SIG-M5 treated with dmso at 0.1 percent for 504 hours (cell line): Measurements from ENCODE around the gene KIAA1755.

Experiments
- DNase-seq: peaks from one replicate; lab custom pipeline; 2025; ENCODE audit not compliant: unreplicated experiment; lab: John Stamatoyannopoulos, UW

Gene KIAA1755

DNA sequence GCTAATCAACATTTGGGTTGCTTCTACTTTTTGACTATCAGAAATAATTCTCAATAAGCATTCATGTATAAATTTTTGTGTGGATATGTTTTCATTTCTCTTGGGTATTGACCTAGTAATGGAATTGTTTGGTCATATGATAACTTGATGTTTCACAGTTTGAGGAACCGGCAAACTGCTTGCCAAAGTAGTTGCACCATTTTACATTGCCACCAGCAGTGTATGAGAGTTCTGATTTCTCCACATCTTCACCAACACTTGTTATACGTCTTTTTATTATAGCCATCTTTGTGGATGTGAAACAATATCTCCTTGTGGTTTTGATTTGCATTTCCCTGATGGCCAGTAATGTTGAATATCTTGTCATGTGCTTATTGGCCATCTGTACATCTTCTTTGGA lies 52.9 kb downstream of the KIAA1755 start:
- DNase-seq = no peak

DNA sequence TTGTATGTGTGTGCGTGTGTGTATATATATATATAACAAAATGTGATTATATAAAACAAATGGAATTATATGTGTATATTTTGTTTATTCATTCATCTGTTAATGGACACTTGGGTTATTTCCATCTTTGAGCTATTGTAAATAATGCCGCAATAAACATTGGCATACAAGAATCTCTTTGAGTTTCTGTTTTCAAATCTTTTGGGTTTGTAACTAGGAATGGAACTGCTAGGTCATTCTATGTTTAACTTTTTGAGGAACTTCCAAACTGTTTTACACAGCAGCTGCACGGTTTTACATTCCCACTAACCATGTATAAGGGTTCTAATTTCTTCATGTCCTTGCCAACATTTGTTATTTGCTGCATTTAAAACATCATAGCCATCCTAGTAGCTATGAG lies 55.5 kb downstream of the KIAA1755 start:
- DNase-seq = no peak

DNA sequence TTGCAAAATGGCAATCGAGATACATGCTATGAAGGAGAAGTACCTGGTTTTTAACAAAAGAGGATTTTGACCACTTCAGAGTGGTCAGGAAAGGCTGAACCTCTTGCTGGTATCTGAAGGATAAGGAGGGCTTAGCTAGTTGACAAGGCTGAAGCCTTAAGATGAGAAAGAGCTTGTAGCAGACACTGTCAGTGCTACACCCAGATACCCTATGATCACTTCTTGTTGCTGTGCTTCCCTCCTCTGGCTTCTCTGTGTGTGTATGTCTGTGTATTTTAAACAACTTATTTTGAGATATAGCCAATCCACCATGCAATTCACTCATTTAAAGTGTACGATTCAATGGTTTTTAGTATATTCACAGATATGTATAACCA lies 56.6 kb downstream of the KIAA1755 start:
- no peak for DNase-seq

DNA sequence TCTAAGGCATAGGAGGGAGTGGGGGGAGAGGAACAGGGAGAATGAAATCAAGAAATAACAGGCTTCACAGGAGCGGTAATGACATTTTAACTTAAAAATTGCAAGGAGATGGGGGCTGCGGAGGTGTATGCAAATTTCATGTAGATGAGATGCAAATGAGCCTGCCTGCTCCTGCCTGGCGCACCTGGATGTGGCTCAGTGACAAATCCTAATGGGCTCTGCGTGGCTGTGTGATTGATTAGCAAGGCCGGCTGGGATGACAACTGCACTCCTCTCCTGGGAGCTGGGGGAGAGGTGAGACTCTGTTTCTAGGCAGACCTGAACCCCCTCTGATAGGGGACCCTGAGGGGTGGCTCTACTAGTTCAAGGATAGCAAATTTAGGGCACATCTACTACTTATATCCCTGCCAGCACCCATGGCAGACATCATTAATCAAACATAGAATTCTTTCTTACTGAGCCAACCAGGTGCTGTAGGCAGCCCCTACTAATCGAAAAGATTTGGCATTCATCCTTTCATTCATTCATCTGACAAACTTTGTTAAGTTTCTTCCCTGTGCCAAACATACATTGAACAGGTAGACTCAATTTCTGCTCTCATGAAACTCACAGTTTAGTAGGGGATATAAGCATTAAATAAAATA lies 57.1 kb downstream of the KIAA1755 start:
- DNase-seq = no peak

DNA sequence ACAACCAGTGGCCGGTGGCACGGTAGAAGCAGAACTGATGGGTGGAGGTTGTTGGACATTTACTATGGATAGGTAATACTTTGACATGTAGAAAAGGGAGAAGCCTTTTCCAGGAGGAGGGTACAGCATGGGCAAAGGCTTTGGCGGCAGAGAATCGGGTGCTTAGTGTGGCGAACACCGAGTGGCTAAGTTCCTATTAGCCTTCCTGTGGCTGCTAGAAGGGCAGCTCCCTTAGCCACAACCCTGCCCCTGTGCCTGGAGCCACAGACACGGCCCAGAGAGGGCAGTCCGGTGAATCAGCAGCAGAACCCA lies 57.6 kb downstream of the KIAA1755 start:
- no peak for DNase-seq

DNA sequence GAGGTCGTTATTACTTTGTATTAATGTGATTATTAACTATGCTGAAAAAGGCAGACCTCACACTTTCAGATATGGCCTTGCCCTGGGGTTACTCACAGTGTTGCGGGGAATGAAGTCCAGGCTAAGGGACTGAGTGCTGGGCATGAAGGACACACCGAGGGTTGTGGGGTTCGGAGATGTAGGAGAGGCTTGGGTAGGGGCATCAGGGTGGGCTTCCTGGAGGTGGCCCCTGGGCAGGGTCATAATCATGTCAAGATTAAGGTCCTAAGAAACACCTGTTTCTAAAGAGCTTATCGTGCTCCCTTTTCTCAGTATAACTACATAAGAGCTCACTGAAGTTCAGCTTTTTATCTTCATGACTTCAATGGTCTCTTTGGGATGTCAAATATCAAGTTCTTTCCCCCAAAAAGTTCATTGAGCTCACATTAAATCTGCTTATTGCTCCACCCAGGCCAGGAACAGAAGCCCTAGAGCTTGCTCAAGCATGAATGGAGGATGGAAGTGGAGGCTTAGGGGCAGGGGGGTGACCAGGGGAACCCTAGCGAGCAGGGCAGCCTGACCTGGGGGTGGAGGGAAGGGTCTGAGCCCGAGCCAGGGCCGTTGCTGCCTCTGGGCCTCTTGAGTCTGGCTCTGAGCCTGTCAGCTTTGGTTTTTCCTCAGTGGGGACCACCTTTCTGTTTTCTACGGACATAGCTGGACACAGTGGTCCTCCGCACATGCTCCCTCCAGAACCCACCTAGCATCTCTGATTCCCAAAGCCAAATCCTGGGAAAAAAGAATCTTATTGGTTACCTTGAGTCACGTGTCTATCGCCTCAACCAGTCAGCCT lies 58.2 kb downstream of the KIAA1755 start:
- no peak for DNase-seq

DNA sequence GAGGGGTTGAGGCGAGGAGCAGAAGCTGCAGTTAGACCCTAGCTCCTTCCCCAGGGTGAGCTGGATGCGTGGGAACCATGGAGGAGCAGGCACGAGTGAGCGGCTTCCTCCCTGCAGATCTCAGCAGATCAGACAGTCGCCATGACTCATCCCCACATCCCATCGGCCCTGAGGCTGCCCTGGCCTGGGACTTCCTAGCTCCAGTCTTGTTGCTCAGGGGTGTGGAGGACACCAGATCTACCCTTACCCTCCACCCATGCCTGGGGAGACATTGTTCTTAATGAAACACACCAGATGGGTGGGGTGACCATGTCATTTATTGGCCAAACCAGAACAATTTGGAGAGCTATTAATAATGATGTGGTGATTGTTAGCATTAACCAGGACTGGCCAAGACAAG lies 59.2 kb downstream of the KIAA1755 start:
- no peak for DNase-seq

DNA sequence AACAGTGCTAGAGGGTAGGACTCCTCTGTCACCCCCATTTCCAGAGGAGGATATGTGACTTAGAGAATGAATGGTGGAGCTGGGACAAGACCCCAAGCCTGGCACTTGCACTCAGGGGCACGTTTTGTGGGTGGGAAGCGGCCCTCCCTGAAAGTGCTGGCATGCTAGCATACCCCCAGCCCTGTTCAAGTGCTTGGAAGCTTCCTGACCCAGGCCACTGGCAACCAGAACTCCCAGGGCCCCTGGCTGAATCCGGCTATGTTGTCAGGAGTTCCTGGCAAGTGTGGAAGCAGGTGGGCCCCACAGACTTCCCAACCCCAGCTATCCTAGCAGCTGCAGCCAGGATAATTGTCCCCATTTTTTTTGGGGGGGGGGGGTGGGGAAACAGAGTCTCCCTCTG lies 59.9 kb downstream of the KIAA1755 start:
- DNase-seq = no peak

DNA sequence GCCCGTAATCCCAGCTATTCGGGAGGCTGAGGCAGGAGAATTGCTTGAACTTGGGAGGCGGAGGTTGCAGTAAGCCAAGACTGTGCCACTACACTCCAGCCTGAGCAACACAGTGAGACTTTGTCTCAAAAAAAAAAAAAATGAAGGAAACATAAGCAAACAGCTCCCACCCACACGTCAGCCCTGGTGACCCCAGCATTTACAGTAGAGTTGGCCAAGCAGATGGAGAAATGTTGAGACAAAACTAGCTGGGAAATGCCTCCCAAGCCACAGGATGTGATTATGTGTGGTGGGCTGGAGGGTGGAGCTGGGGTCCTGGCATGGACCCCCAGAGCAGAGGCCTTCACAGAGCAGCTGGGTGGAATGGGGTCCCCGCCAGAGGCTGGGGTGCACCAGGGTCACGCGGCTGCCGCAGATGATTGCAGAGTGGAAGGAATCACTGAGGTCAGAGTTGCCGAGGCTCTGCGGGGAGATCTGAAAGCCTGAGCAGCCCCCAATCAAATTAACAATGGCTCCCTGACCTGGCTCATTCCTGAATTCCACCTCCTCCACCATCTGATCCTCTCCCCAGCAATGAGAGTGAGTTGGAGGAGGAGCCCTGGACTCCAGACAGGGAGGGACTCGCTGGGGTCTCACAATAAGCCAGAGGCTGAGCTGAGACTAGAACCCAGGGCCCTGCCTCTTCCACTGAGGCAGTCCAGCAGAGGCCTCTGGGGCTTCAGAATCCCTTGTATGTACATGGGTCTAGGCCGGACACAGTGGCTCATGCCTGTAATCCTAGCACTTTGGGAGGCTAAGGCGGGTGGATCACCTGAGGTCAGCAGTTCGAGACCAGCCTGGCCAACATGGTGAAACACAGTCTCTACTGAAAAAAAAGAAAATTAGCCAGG lies 60.8 kb downstream of the KIAA1755 start:
- DNase-seq = no peak

DNA sequence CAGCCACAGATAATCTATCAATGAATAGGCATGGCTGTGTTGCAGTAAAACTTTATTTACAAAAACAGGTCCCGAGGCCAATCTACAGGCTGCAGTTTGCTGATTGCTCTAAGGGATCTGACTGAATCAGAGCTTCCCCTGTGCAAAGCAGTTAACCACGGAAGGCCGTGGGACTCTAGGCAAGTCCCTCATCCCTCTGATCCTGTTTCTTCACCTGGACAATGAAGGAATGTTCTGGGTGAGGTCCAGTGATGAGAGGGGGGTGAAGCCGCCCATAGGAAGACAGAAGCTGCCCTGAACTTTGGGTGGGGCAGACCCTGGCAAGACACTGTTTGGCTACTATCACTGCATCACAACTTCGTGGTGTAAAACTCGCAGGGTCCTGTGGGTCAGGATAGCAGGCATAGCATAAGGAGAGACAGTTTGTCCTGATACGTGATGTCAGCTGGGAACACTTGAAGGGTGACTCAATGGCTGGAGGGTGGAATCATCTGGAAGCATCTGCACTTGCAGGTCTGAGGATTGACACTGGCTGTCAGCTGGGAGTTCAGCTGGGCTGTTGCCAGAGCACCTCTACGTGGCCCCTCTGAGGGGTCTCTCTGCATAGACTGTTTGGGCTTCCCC lies 62.2 kb downstream of the KIAA1755 start:
- DNase-seq = no peak

DNA sequence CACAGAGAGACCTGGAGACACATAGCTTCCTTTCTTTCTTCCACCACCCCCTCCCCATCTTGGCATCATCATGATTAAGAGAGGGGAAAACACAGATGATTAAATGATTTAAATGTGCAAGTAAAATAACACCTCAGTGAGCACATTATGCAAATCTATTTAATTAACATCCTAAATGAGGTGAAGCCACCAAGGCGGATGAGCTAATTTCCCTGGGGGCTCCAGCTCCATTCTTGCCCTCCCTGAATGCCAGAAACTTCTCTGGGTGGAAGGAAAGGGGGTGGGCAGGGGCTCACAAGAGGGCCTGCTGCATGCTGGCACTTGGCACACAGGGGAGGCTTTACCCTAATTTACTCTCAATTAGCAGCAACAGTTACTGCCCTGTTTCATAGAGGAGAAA lies 62.9 kb downstream of the KIAA1755 start:
- DNase-seq = no peak

DNA sequence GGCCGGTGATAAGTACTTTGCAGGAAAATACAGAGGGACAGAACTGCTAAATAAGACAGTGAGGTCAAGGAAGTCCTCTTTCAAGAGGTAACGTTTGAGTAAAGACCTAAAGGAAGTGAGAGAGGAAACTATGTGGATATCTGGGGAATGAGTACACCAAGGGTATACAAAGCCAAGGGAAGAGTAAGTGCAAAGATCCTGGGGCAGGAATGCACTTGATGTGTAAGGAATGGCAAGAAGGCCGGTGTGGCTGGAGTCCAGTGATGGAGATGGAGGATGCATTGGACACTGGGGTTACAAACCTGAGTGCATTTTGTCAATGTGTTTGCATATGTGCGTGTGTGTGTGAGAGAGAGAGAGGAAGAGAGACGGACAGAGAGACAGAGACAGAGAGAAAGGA lies 63.3 kb downstream of the KIAA1755 start:
- DNase-seq = no peak

DNA sequence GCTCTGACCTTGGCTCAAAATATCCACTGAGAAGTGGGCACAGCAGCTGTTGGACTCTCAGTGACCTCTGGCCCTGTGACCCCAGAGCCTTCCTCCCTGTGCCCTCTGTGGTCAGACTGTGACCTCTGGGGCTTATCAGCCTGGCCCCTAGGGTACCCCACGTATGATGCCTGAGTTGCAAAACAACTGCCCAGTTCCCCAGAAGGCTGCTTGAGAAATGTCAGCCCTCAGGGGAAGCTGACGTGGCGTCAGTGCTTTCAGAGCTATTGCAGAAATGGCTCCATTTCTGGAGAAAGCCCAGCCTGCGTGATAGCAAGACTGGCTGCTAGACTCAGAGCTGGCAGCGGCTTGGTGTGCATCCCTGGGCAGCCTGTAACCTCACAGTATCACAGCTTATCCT lies 63.9 kb downstream of the KIAA1755 start:
- DNase-seq = peak; percentile 86

DNA sequence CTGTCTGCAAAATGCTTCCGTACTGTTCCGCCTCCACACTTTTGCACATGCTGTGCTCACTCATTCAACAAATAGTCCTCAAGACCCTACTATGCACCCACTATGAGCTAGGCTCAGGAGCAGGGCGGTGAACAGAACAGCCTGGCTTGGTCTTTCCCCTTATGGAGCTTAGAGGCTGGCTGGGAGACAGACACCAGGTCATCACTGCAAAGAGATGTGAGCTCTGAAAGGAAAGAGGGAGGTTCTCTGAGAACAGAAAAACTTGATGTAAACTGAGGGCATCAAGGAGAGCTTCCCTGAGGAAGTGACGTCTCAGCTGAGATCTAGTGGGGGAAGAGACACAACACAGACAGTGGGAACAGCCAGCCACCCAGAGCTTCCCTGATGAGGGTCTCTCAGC lies 64.5 kb downstream of the KIAA1755 start:
- no peak for DNase-seq

DNA sequence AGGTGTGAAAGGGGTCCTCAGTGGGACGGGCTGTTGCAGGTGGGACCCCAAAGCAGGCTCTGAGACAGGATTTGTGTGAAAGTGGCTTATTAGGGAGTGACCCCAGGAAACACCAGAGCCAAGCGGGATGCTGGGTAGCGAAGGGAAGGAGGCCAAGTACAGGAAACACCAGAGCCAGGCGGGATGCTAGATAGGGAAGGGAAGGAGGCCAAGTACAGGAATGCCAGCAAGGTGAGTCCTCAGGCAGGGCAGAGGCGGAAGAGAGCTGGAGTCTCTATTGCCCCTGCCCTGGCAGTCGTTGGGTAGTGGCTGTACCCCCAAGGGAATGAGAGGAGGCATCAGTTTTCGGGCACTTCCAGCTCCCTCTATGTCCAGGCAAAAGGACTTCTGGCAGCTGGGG lies 65.0 kb downstream of the KIAA1755 start:
- DNase-seq = no peak

DNA sequence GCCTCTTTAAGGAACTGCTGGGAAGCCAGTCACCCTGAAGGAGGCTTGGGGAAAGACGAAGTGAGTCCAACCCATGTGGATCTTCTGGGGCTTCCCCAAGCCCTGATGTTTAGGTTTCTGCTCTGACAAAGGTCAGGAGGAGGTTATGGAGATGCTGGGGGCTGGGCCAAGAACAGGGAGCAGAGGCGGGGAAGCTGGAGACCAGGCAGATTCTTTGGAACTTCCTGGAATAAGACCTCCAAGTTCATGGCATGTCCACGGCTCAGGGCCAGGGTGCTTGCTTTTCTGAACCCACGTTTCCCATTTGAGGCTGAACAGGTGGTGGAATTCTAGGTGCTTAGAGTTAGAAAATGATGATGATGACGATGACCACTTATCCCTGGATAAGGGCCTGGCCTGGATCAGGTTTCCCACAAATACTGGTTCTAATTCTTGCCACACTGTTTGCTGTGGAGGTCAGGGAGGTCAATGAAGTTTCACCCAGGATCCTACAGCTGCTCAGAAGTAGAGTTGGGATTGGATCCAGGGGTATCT lies 65.5 kb downstream of the KIAA1755 start:
- no peak for DNase-seq

DNA sequence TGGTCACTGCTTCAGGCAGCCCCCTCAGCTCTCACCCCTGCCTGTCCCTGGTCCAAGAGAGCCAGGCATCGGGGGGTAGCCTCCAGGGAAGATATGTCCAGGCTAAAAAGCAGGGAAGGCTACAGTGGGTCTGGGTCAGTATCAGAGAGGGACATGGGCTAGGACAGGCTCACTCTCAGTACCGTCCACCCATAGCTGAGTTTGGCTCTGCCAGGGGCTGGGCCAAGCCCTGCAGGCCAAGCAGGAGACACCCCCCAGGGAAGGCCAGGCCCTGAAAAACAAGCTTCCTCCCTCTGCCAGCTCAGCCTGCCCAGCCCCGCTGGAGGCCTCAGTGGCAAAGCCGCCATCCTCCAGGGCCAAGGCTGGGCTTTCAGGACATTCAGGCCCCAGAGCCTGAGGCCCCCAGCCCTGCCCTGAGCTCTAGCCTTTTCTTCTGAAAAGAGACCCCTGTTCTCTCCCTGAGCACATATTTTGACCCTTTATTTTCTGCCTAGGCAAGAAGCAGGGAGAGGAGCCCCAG lies 66.9 kb downstream of the KIAA1755 start:
- DNase-seq = no peak

DNA sequence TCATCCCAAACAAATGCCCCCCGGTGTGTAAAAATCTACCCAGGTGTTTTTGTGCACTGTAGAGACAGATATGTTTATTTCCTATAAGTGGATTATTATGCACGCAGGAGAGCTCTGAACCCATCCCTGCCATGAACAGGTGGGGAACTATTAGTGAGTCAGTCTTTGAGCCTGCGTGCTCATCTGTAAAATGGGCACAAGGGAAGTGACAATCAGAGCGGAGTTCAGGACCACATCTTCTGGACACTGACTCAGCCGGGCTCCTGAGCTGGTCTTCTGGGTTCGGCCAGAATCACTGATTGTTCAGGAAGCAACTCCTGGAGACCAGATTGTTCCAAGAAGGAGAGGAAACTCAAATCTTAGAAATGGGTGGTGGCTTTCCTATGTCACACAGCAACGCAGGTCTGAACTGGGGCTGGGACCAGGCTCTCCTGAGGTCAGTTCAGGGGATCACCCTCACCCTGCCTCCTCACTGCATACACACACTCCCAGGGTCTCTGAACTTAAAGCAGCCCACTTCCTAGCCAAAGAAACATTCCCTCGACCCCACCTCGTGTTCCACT lies 68.1 kb downstream of the KIAA1755 start:
- no peak for DNase-seq

DNA sequence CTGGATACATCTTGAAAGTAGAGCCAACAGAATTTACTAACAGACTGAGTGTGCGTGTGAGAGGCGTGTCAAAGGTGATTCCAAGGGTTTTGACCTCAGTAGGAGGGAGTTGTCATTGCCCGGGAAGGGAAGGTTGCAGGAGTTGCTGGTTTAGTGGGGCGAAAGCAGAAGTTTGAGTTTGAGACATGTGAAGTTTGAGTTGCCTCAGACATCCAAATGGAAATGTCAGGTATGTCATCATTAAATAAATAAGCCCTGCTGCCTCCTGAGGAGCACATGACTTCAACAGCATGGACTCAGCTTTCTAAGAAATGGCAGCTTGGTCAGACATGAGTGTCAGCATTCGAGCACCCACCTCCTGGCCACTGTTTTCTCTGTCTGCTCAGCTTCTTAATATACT lies 68.9 kb downstream of the KIAA1755 start:
- no peak for DNase-seq

DNA sequence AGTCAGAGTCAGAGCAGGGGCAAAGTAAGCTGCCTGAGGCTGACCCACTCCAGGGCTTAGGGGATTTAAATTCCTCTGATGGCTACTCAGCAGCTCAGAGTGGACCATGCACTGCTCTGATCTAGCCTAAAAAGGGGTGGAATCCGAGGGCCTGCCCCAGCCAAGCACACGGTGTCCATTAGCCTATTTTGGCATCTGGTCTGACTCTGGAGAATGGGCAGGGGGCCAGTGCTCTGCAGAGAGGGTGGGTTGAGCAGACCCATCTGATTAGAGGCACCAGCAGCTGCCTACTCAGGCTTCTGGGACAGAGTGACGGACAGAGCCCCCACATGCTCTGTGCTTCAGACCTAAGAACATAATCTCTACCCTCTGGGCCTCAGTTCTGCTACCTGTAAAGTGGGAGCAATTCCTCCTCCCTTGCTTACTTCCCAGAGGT lies 69.6 kb downstream of the KIAA1755 start:
- no peak for DNase-seq

DNA sequence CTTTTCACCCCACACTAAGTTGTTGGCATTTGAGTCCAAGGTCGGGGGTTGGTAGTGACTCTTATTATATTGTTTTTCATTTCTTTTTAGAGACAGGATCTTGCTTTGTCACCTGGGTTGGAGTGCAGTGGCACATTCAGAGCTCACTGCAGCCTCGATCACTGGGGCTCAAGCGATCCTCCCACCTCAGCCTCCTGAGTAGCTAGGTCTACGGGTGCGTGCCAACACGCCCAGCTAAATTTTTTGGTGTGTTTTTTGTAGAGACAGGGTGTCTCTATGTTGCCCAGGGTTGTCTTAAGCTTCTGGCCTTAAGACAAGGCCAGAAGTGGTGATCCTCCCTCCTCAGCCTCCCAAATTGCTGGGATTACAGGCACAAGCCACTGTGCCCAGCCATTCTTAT lies 70.4 kb downstream of the KIAA1755 start:
- no peak for DNase-seq
